GM23248 (cell line): ENCODE results near the gene TMEM163.

ENCODE experiments used
- EZH2 ChIP-seq: fragments of 200-600 bp; sonication (generic); IDR thresholded peaks from 2 replicates; pipeline ENCODE4 v1.6.1; 2018; ENCODE audit warnings: antibody characterized with exemption, mild to moderate bottlenecking; ENCODE audit not compliant: insufficient read depth, poor library complexity, severe bottlenecking
- EZH2phosphoT487 ChIP-seq: fragments of 200-600 bp; sonication (generic); IDR thresholded peaks from 2 replicates; pipeline ENCODE4 v1.6.1; 2018; ENCODE audit warnings: antibody characterized with exemption, moderate library complexity, mild to moderate bottlenecking, low read depth; ENCODE audit not compliant: insufficient read depth

DNA sequence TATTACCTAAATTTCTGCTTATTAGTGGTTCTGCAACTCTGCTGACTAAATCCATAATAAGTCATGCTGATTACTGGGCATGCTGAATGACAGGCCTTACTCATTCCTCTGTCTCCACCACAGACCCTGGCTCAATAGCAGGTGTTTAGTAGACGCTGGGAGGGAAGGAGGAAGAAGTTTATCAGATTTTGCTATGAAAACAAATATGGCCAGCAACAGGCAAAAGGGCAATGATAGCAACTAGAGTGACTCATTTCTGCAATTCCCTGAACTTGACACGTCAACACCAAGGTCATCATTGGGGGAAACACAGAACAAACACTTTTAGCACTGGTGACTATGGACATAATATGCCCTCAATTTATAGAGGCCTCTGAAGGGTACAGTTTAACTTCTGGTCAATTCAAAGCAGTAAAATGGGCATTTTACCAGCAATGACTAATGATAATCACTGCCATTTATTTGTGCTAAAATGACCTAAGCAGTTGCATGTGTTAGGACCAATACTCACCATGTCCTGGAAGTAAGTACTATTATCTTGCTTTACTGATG lies 35.2 kb downstream of the TMEM163 start:
- TF ChIP-seq EZH2 (no peak), EZH2phosphoT487 (no peak)
